Mammary epithelial cell (primary cell): ENCODE data around the gene KRT85.

Experiments
- EZH2 ChIP-seq: IDR thresholded peaks from 2 replicates; pipeline ENCODE4 v1.6.1; 2012; ENCODE audit warnings: low read length, inconsistent platforms, borderline replicate concordance
- TF ChIP-seq, protein P1 (sequence below), 2 donors: IDR thresholded peaks in 1 of 2; conservative IDR thresholded peaks in 1 of 2; 2 replicates each; pipeline ENCODE4 v1.5.1; 2011 to 2012; ENCODE audit warnings: inconsistent platforms in 2 of 2, low read length in 2 of 2, mild to moderate bottlenecking in 2 of 2, control low read depth in 1 of 2, low read depth in 1 of 2; ENCODE audit not compliant: insufficient read depth in 1 of 2; ENCODE audit errors: extremely low read depth in 1 of 2

DNA sequence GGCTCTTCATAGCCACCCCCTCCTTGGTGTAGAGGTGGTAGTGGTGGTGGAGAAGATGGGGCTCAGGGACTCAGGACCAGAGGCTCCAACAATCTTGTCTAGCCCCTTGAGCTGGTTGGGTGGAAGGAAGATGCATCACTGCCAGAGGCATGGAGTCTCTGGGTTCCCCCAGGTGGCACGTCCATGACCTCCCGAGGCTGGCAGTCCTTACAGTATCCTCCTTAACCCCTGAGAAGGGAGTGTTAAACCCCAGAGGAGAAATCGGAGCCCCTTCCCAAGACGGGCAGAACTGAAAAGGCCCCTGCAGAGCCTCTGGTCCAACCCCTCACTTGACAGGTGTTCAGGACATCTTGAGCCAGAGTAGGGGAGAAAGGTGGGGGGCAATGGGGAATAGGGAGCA lies 55.2 kb downstream of the KRT85 start:
- TF ChIP-seq, protein P1, sequence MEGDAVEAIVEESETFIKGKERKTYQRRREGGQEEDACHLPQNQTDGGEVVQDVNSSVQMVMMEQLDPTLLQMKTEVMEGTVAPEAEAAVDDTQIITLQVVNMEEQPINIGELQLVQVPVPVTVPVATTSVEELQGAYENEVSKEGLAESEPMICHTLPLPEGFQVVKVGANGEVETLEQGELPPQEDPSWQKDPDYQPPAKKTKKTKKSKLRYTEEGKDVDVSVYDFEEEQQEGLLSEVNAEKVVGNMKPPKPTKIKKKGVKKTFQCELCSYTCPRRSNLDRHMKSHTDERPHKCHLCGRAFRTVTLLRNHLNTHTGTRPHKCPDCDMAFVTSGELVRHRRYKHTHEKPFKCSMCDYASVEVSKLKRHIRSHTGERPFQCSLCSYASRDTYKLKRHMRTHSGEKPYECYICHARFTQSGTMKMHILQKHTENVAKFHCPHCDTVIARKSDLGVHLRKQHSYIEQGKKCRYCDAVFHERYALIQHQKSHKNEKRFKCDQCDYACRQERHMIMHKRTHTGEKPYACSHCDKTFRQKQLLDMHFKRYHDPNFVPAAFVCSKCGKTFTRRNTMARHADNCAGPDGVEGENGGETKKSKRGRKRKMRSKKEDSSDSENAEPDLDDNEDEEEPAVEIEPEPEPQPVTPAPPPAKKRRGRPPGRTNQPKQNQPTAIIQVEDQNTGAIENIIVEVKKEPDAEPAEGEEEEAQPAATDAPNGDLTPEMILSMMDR (conservative IDR thresholded peaks at IDR 0.05 in 1 of 2, IDR thresholded peaks at IDR 0.05 in 1 of 2; ENCODE audit: extremely low read depth in 1 of 2, insufficient read depth in 1 of 2, low read depth in 1 of 2, low read length in 2 of 2) = no peak
- TF ChIP-seq EZH2 = no peak
